Heart left ventricle (tissue), 16 donors: Measurements from ENCODE around the gene OR9Q1. TPM values are rescaled to one million over a fixed set of nuclear protein-coding genes. Genes with fewer than 3 reads are reported as not detected.

ENCODE experiments used
- ATAC-seq, 4 donors: fragments of 200-7000 bp; cut with Tn5 transposase; one replicate each; pipeline ENCODE4 v1.9.1; 2020 to 2022; ENCODE audit warnings: moderate library complexity in 4 of 4, mild to moderate bottlenecking in 3 of 4, moderate number of reproducible peaks in 1 of 4
- DNase-seq, 5 donors: peaks; one replicate each; pipeline ENCODE4 v3.0.0-alpha.2; 2020
- H3K27ac ChIP-seq, 12 donors: fragments of 200-600 bp; sonication (generic) in 4 of 12; one replicate each; pipeline versions ENCODE4 v1.5.0 to v1.8.0; 2016 to 2022; ENCODE audit warnings: mild to moderate bottlenecking in 2 of 12
- H3K27me3 ChIP-seq, 9 donors: fragments of 200-600 bp; sonication (generic) in 2 of 9; one replicate each; pipeline versions ENCODE4 v1.5.1 to v1.8.0; 2016 to 2022; ENCODE audit warnings: mild to moderate bottlenecking in 3 of 9
- H3K36me3 ChIP-seq, 9 donors: fragments of 200-600 bp; sonication (generic) in 2 of 9; one replicate each; pipeline versions ENCODE4 v1.5.0 to v1.8.0; 2018 to 2022; ENCODE audit warnings: mild to moderate bottlenecking in 2 of 9
- H3K4me1 ChIP-seq, 12 donors: fragments of 200-600 bp; sonication (generic) in 4 of 12; one replicate each; pipeline versions ENCODE4 v1.5.0 to v1.8.0; 2016 to 2022; ENCODE audit warnings: mild to moderate bottlenecking in 3 of 12
- H3K4me3 ChIP-seq, 12 donors: fragments of 200-600 bp; sonication (generic) in 4 of 12; one replicate each; pipeline versions ENCODE4 v1.5.0 to v1.8.0; 2017 to 2022; ENCODE audit warnings: mild to moderate bottlenecking in 9 of 12, moderate library complexity in 4 of 12
- H3K9me3 ChIP-seq, 12 donors: fragments of 200-600 bp; sonication (generic) in 4 of 12; one replicate each; pipeline versions ENCODE4 v1.5.0 to v1.8.0; 2016 to 2022; ENCODE audit warnings: mild to moderate bottlenecking in 1 of 12
- CTCF ChIP-seq, 12 donors: fragments of 200-600 bp; sonication (generic) in 4 of 12; IDR thresholded peaks; one replicate each; pipeline versions ENCODE4 v1.5.0 to v1.8.0; 2018 to 2022; ENCODE audit warnings: antibody characterized with exemption in 12 of 12, mild to moderate bottlenecking in 5 of 12
- POLR2A ChIP-seq, 2 donors: fragments of 450-650 bp; IDR thresholded peaks; one replicate each; pipeline ENCODE4 v1.6.1; 2017; ENCODE audit warnings: antibody characterized with exemption in 2 of 2, mild to moderate bottlenecking in 2 of 2, moderate library complexity in 2 of 2
- WGBS, 4 donors: extraction: QIAGEN DNeasy Blood & Tissue Kit in 2 of 4; methylation state at CpG; one replicate each; pipeline versions ENCODE4 v1.1.5 to v1.1.7; 2013 to 2018; 5-methylcytosine and 5-hydroxymethylcytosine counted together
- intact Hi-C, 10 donors: fragments of 100-400 bp; cut with DNase I; formaldehyde crosslinking; loops; one replicate each; pipeline versions ENCODE4 v1.11.1 to v1.14.2; 2022
- polyA plus RNA-seq, 2 donors: library from polyadenylated mRNA; stranded (reverse); fragments of 200-250 nt; gene quantifications; one replicate each; pipeline ENCODE4 v1.2.3, GENCODE V29; 2013
- total RNA-seq, 9 donors: library from RNA; depleted of rRNA in 2 of 9; stranded (reverse); fragments of >200 nt in 2 of 9; fragmentation: NEBNext Ultra II Directional in 3 of 9; extraction: Animal tissue kit (Norgen Biotek cat#: 25700) in 3 of 9; gene quantifications; one replicate each; pipeline versions ENCODE4 v1.1.0 to v1.2.4, GENCODE V29; 2016 to 2023
- donor health status: ischemic (EF 13 %, LVEDD 7.1; RV severe dilation, severe dysfunction).
- donor health status: healthy with polysubstance abuse.
- donor health status: DM: no; HTN: yes; CAD: no.
- donor health status: DM: no; HTN: no; CAD: no.
- donor health status: ischemic (EF 25% LVEDD 6.9; RV normal size, moderate dysfunction).
- donor health status: ischemic (EF 25% LVEDD 5.7; RV mildly dilated, moderate dysfunction).
- donor health status: healthy.
- donor health status: DM: yes; HTN: yes; CAD: no.
- donor health status: ischemic (EF 35%, LVEDD 5.7; RV mildly dilated, moderate dysfunction).
- donor health status: nonischemic (EF 11% LVEDD 7.7; RV severe dilation, severe dysfunction).
- donor health status: DM: yes; HTN: yes; CAD: no.
- donor health status: PGD.
- donor health status: ischemic (EF 29% LVEDD 5.4; RV normal size, mild dysfunction).
- donor health status: nonischemic (EF 23%, LVEDD 6.1; RV moderate dilation, normal function).

The OR9Q1 gene
- total and polyA plus RNA-seq, 11 donors: not detected

GRCh38 chr11:58086528-58086927 is 62.8 kb downstream of the OR9Q1 start:
- Histone ChIP-seq H3K27me3 (no peaks in the 10 kb centered on the region), H3K36me3 (no peaks in the 10 kb centered on the region), H3K4me3 (no peak overlapping the region), H3K4me1 (no peaks in the 10 kb centered on the region), H3K9me3 (peaks cover 0 to 13% (median 1%) of the 10 kb centered on the region in 12 donors), H3K27ac (no peak overlapping the region)
- 52 to 70% (median 59%) methylated on average over 2 of the region's 2 CpGs for WGBS, 4 donors
- ATAC-seq (no peak), DNase-seq (no peak)
- intact Hi-C loops: no loop called here
- TF ChIP-seq CTCF (IDR thresholded peaks at IDR 0.05): no peak
- no peak for TF ChIP-seq POLR2A (IDR thresholded peaks at IDR 0.05)

GRCh38 chr11:58097437-58097836 is 73.8 kb downstream of the OR9Q1 start:
- H3K4me1 ChIP-seq: no peaks in the 10 kb centered on the region
- H3K27me3 ChIP-seq: no peaks in the 10 kb centered on the region
- ATAC-seq (no peak), DNase-seq (no peak)
- H3K9me3 ChIP-seq: peaks cover 0 to 27% (median 0%) of the 10 kb centered on the region in 12 donors
- WGBS, 4 donors: 86 to 93% (median 90%) methylated on average over 2 of the region's 2 CpGs
- no peak overlapping the region for H3K27ac ChIP-seq
- TF ChIP-seq CTCF (IDR thresholded peaks at IDR 0.05) (no peak), POLR2A (IDR thresholded peaks at IDR 0.05) (no peak)
- intact Hi-C loops: no loop called here
- no peaks in the 10 kb centered on the region for H3K36me3 ChIP-seq
- H3K4me3 ChIP-seq: no peak overlapping the region

- ATAC-seq (no peak), DNase-seq (no peak)
- Histone ChIP-seq H3K27me3 (peaks cover 0 to under 1% (median 0%) of the 10 kb centered on the region in 9 donors), H3K9me3 (peaks cover 0 to 3% (median 0%) of the 10 kb centered on the region in 12 donors), H3K27ac (no peak overlapping the region), H3K4me3 (no peak overlapping the region), H3K36me3 (no peaks in the 10 kb centered on the region), H3K4me1 (no peaks in the 10 kb centered on the region)
- TF ChIP-seq CTCF (IDR thresholded peaks at IDR 0.05): no peak
- no peak for TF ChIP-seq POLR2A (IDR thresholded peaks at IDR 0.05)
- intact Hi-C loops: no loop called here
- 61 to 86% (median 79%) methylated on average over 1 of the region's 1 CpG for WGBS, 4 donors
These were observed 97.4 kb downstream of the OR9Q1 start for GRCh38 chr11:58121096-58121495.

- 44 to 52% (median 48%) methylated on average over 4 of the region's 4 CpGs for WGBS, 4 donors
- TF ChIP-seq POLR2A (IDR thresholded peaks at IDR 0.05) (no peak), CTCF (IDR thresholded peaks at IDR 0.05) (no peak)
- ATAC-seq (no peak), DNase-seq (no peak)
- Histone ChIP-seq H3K9me3 (no peaks in the 10 kb centered on the region), H3K27me3 (peaks cover 0 to 4% (median 0%) of the 10 kb centered on the region in 9 donors), H3K36me3 (no peaks in the 10 kb centered on the region), H3K4me1 (no peaks in the 10 kb centered on the region), H3K4me3 (no peak within 1 kb of the TSS), H3K27ac (no peak within 1 kb of the TSS)
- intact Hi-C loops: no loop called here
These were observed 101.8 kb downstream of the OR9Q1 start, which contains the start of gene OR9I1 for GRCh38 chr11:58125469-58125868. Gene OR9I1, minus strand, starts transcription at chr11:58125530. Its CDS starts 6,086 bp downstream, at chr11:58119444.
